SW 1271 (cell line): ENCODE data around the gene GRID2.
"Not testable (repeated sequence)": the region's sequence is repeated elsewhere in the genome, so short reads cannot be mapped to it uniquely, and the experiment has no call there.

Source experiments
- DNase-seq, 2 experiments: peaks; one replicate each; lab custom pipeline; 2025; lab: John Stamatoyannopoulos, UW

Gene GRID2

DNA sequence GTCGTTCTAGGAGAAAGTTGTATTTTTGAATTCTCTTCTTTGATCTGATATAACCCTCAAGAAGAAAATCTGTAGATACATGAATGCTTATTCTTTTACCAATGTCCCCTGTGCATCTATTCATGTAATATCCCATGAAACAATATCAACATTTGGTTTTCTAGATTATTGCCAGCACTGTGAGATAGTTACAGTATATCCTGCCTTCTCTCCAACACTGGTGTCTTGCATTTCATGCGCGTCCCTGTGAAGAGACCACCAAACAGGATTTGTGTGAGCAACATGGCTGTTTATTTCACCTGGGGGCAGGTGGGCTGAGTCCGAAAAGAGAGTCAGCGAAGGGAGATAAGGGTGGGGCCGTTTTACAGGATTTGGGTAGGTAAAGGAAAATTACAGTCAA, 135.0 kb downstream of the GRID2 start:
- DNase-seq, result not testable (repeated sequence)

DNA sequence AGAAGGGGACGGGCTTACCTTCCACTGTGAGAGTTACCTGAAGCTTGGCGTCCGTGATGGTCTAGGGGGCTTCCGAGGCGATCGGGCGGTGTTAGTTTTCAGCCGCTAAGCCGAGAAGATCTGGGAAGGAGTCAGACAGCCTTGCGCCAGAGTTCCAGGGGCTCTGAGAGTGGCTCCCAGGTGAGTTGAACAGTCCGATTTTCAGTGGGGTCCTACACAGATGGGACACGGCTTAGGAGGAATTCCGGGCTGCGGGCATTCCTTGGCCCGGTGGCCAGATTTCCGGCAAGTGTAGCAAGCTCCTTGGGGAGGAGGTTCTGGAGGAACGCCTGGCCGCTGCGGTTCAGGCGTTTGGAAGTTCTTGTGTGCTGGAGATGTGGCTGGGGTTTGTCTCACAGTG, 138.4 kb downstream of the GRID2 start:
- DNase-seq, result not testable (repeated sequence)

DNA sequence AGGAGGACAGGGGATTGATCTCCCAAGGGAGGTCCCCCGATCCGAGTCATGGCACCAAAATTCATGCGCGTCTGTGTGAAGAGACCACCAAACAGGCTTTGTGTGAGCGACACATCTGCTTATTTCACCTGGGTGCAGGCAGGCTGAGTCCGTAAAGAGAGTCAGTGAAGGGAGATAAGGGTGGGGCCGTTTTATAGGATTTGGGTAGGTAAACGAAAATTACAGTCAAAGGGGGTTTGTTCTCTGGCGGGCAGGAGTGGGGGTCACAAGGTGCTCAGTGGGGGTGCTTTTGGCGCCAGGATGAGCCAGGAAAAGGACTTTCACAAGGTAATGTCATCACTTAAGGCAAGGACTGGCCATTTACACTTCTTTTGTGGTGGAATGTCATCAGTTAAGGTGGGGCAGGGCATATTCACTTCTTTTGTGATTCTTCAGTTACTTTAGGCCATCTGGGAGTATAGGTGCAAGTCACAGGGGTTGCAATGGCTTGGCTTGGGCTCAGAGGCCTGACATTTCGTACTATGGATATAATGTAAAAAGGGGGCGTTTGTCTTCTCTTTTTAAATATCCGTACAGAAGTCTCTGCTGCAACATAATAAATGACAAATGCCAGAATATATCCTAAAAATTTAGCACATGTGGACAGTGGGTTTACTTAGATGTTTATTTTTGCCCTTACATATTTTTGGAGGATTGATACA, 140.5 kb downstream of the GRID2 start:
- not testable (repeated sequence) for DNase-seq

DNA sequence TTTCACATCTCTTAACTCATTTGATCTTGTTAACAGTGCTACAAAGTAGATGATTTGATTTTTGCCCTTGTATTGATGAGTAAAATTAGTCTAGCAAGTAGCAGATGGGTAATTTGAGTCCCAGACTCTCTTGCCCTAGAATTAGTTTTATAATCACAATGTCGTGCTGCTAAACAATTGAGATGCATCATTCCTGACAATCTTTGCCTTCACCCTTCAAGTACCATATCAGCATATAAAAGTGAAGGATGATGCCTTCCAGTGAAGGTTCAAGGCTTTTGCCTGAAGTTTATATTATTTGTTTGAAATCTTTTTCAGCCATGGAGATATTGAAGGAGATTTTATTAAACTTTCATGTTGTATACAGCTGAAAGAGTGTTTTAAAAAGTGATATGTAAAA, 141.4 kb downstream of the GRID2 start:
- DNase-seq, result no peak

DNA sequence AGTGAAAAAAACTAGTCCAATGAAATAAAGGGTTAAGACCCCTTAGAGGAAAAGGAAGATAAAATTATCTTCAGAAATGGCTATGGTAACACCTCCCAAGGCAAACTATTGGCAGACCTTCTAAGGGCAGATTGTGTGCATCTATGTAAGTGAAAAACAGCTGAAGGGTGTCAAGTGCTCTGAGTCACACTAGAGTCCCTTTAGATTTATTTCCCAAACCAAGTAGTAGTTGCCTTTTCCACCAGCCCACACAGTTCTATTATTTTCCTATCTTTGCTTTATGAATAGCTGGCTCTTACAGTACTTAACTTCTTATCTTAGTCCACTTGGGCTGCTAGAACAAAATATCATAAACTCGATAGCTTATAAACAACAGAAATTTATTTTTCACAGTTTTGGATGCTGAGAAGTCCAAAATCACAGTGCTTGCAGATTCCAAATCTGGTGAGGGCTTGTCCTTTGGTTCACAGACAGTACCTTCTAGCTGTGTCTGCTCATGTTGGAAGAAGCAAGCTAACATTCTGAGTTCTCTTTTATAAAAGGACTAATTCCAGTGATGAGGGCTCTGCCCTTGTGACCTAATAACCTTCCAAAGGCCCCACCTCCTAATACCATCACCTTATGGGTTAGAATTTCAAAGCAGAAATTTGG, 143.6 kb downstream of the GRID2 start:
- no peak for DNase-seq

DNA sequence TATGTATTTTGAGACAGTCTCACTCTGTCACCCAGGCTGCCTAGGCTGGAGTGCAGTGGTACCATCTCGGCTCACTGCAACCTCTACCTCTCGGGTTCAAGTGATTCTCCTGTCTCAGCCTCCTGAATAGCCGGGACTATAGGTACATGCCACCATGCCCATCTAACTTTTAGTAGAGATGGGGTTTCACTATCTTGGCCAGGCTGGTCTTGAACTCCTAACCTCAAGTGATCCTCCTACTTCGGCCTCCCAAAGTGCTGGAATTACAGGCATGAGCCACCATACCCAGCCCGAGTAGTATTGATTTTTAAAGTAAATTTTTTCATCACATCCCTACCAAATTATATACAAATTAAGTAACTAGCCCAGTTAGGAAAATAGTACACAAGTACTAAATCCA, 144.4 kb downstream of the GRID2 start:
- DNase-seq, result not testable (repeated sequence)

DNA sequence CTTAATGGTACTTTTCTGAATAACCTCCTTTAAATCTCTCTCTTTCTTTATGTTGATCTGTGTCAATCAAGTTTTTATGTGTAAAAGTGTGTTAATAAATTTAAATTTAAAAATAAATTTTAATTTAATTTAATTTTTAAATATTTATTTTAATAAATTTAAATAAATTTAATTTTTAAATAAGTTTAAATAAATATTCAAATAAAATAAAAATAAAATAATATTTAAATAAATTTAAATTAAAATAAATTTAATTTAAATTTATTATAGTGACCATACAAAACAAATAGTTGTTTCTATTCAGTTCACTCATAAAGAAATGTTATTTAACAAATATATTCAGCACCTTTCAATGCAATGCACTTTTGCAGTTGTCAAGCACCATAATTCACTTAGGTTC, 146.9 kb downstream of the GRID2 start:
- no peak for DNase-seq

DNA sequence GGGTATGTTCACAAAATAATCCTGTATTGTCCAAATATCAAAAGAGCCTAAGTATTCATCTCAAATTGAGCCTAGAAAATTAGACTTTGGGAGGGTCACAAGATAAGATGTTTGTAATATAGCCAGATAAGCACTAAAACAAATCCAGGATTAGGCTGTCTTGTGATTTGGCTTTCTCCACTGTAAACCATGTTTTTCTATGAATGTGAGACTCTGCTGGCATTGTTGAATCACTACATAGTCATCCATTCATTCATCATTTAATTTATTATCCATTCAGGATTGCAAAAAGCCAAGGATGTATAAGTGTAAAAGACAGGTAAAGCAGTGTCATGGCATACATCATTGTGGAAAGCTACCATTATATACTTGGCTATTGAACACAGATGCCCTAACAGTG, 148.0 kb downstream of the GRID2 start:
- DNase-seq, result no peak

DNA sequence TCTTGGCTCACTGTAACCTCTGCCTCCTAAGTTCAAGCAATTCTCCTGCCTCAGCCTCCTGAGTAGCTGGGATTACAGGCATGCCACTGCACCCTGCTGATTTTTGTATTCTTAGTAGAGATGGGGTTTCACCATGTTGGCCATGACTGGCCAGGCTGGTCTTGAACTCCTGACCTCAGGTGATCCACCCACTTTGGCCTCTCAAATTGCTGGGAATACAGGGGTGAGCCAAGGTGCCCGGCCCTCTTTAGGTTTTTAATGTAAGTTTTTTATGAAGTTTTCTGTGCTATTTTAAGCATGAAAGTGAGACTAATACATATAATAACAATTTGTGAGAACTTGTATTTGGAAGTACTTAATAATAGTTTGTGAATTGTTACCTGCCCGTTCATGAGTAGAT, 148.6 kb downstream of the GRID2 start:
- not testable (repeated sequence) for DNase-seq

DNA sequence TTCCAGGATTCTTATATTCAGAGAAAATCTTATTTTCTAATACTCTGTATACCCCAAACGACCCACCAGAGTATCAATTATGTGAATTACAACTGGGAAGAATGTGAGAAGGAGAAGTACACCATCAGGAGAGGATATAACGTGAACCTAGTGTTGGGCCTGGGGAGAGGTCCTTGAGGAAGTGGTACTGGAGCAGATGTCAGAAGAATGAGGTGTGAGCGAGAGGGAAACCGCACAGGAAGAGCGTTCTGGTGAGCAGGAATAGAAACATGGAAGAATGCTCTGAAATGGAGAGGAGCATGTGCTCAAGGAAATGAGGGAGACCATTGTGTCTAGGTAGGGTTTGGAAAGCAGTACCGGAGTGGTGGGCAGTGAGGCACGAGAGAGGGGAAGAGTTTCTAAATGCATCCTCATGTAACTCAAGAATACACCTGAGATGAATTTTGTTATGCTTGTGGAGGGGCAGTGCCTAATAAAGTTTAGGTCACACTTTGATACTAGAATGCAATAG, 151.6 kb downstream of the GRID2 start:
- DNase-seq, result no peak

DNA sequence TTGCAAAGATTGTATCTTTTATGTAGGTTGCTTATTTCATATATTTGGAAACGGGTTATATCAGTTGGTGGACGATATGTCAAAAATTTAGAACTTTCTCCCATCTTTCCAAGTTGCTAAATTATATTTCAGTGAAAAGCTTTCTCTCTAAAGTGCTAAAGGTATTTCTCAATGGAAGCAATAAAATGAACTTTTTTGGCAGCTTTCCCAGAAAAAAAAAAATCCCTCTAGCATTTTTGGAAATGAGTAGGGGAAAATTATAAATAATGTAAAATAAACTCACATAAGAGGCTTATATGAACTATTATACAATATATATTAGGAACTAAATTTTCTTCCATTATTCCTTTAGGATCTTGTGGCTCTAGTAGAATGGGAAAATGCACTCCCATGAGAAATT, 152.2 kb downstream of the GRID2 start:
- no peak for DNase-seq

DNA sequence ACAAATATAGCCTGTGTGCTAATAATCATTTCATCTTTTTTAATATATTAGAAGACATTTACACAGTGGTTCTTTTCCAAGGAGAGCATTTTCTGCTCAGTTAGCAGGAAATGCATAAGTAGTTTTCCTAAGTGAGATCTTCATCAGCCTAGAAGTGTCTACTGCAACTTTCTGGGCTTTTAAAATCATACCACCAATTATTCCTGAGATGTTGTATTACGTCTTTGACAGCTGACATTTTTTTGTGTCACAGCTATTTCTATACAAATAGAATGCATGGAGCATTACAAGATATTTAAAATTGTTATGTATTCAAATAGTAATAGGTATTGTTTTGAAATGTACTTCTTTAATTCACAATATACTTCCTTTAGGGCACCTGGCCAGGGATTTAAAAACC, 158.0 kb downstream of the GRID2 start:
- no peak for DNase-seq

DNA sequence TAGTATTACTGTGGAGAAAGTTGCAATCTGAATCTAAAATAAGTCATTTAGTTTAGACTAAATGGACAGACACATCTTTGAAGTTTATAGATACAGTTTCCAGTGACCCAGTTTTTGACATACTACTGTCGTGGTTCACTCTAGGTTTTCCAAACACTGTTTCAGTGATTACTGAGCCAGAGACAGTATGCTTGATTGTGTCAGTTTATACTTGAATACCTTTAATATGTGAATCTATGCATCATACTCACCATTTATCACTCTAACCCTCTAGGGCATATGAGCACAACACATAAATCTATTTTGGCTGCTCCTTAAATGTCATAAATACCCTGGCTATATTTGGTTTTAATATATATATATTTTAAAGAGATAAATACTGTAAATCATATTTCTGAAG, 173.5 kb downstream of the GRID2 start:
- no peak for DNase-seq

DNA sequence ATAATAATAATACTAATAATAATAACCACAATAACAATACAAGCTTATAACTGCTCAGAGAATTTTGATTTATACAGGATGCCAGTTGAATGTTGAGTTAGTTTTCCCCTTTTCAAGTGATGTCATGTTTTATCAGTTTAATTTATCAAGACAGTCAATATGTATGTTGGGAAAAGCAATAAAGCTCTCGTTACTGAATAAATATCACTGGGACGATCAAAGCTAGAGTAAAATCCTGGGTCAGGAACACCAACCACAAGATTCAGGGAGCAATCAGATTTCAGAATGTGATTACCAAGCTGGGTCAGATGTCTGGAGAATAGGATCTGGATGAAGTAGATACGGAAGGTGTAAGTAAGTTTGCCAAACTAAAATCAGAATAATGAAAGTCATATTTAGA, 179.6 kb downstream of the GRID2 start:
- no peak for DNase-seq

DNA sequence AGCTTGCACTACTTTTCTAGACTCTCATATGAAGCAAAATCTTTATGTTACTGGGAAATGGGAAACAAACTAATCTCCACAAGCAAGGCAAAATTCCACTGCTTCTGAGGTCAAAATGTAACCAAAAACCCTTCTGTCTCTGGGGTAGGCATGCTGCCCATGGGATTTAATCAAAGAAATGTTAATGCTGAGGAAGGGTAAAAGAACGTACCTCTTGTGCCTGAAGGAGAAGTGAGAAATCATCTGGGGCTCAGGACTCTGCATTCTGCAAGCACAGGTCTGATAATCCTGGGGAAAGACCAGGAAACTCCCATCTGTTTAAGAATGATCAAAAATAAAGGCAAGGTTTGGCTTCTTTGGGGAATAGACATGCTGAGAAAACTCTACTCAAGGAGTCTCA, 184.7 kb downstream of the GRID2 start:
- DNase-seq, result no peak

DNA sequence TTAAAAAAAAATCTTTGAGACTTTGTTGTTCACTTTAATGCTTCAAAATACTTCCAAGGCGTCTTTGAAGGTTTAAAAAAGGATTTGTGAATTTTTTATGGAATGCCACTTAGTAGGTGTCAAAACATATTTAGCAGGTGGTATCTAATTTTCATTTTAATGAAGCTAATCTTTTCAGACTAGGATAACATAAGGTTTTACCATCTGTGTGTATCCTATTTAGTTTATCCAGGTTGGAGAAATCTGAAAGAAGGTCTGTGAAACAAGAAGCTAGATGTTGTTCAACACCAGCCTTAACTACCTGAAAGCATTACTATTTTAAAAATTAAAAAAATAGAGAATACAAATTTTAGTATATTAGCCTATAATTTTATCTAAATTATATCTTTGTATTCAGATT, 193.4 kb downstream of the GRID2 start:
- DNase-seq, result no peak

DNA sequence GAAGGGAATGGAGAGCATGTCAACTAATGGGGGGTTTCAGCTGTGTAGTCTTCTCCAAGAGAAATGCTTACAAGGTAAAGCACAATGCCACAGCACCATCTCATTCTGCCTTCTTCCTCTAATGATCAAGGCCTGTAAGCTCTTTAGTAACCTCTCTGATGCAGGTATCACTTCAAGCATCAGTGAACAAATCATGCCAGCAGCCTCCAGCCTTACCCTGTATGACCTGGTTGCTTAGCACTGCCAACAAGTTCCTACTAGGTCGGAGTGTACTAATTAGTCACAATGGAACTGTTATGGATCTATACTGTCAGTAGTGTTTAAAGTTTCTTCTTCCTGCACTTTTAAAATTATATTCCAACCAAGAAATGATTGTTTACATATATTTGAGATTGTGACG, 197.7 kb downstream of the GRID2 start:
- no peak for DNase-seq

DNA sequence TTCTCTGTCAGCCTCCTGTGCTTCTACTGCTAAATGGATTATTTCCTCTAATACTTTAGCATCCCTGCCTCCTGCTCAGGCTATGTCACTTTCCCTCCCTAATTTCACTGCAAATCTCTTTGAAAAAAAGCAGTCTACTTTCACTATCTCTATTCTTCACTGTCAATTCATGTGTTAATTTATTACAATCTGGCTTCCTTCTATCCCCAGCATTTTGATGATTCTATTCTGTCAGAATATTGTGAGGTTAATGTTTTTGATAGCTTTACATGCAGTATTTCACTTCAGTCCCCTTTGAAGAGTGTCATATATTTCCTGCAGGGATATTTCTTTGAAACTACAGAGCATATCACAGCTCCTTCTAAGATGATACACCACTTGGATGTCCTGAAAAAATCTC, 203.2 kb downstream of the GRID2 start:
- no peak for DNase-seq

DNA sequence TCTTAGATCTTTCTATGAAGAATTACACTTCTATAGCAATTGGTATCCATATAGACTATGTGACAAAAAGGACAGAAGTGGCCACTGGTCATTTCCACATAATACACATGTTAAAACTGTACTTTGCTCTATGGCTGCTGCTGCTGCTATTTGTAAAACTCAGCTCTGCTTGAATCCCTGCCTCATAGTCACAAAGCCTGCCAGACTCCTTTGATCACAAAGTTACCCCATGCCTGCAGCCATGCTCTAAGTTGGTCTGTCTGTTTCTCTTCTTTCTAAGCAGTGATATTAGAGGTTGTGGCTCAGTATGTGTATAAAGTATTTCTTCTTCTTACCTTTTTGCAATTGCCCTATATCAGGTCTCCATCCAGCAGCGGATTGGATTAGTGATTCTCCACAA, 210.9 kb downstream of the GRID2 start:
- DNase-seq, result no peak

DNA sequence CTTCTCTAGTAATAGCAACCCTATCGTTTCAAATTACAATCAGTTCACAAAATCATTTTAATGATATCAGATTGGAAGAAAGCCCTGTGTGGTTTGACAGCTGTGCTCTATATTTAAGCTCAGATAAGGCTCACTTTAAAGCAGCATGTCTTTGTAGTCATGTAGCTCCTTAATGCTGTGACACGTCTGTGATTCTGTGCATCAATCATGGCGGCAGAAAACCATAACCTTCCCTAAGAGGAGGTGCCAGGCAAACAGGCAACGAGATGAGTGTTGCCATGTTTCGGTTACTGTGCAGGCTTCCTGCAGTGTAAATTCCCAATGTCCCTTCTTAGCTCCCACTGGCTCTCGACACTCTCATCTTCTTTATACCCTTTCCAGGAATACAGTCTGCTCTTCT, 212.7 kb downstream of the GRID2 start:
- no peak for DNase-seq

DNA sequence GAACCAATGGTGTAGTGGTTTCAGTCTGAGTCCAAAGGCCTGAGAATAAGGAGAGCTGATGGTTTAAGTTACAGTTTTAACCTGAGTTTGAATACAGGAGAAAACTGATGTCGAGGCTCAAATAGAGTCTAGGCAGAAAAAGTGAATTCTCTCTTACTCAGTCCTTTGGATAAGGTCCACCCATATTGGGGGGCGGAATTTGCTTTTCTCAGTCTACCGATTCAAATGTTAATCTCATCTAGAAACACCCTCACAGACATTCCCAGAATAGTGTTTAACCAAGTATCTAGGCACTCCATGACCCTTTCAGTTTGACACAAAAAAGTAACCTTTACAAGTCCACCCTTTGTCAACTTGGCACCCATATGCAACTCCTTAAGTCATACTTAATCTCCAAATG, 216.0 kb downstream of the GRID2 start:
- no peak for DNase-seq

DNA sequence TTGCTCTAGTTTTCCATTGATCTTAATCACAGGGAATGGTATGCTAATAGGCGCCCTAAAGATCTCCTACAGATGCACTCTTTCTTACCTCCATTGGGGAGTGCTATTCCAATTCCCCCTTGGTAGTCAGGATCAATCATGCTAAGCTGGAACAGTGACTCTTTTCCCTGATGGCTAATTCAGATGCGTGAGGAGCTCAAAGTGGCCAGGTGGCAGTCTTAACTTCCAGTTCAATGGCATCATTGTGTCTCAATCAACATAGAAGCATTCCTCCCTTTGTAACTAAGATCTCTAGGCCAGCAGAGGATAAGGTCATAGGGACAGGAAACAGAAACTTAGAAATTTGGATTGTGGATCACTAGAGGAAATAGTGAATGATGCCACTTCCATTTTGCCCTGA, 216.8 kb downstream of the GRID2 start:
- DNase-seq, result no peak

DNA sequence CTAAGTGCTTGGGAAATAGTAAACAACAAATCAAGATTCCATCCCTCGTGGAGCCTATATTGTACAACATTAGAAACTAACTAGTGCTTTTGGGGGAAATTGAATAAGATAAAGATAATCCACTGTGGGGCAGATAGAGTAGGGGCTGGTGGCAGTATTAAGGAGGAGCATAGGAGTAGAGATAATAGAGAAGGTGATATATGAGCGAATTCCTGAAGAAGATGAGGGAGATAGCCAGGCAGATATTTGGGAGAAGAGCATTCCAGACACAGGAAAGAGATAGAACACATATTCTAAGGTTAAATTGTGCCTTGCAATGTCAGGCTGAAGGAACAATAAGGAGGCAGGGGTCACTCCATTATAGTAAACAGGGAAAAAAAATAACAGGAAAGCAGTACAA, 218.2 kb downstream of the GRID2 start:
- DNase-seq, result no peak

DNA sequence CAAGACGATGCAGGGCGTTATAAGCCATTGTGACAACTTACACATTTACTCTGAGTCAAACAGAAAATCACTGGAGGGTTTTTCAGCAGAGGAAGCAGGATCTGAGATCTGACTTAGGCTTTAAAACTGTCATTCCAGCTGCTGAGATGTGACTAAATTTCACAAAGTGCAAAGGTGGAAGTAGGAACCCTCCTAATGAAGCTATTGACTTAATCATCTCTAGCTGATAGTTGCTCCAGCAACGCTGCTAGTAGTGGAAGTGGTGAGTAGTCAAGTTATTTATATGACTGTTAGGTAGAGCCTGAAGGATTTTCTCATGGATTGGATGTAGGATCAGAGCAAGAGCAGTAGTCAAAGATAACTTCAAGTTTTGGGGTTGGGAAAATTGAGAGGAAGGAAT, 218.6 kb downstream of the GRID2 start:
- no peak for DNase-seq
